Measurements from ENCODE around the gene F12.
A peak's percentile ranks its signal among the peaks of the same experiment; 100 is the strongest.

Gene F12

GRCh38 chr5:177371120-177372033 is 38.0 kb downstream of the F12 start:
- no peak for TF ChIP-seq CTCF (IDR thresholded peaks at IDR 0.05)

- TF ChIP-seq CTCF (IDR thresholded peaks at IDR 0.05), result peak; percentile 45
Observed at GRCh38 chr5:177370488-177371119, 38.8 kb downstream of the F12 start.

GRCh38 chr5:177369645-177370440 is 39.5 kb downstream of the F12 start:
- TF ChIP-seq CTCF (IDR thresholded peaks at IDR 0.05), result no peak

GRCh38 chr5:177368869-177369644 is 40.3 kb downstream of the F12 start:
- peak; percentile 63 for TF ChIP-seq CTCF (IDR thresholded peaks at IDR 0.05)

GRCh38 chr5:177367981-177368868 is 41.1 kb downstream of the F12 start:
- no peak for TF ChIP-seq CTCF (IDR thresholded peaks at IDR 0.05)

- no peak for TF ChIP-seq CTCF (IDR thresholded peaks at IDR 0.05)
Observed at GRCh38 chr5:177367323-177367848, 42.0 kb downstream of the F12 start.

Measured in LNCAP (cell line).